ENCODE results near the gene SLC16A4.

DNA sequence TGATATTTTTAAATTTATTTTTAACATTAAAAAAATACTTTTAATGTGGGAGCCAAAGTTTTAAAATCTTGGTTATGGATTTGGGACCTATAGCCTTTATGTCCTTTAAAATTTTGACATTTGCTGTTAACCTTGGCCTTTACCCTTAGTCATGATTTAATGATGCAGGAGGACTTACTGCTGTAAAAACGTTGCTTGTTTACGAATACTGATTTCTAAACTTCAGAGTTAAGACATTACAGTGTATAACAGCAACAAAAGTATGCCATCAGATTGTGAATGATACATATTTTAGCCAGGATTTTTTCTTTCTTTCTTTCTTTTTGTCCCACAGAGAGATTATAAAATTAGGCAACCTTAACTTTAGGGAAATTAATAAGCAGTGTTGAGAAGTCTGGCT, 42.8 kb downstream of the SLC16A4 start:
- TF ChIP-seq POLR2A (IDR thresholded peaks at IDR 0.05) = no peak
- TF ChIP-seq, protein P1, sequence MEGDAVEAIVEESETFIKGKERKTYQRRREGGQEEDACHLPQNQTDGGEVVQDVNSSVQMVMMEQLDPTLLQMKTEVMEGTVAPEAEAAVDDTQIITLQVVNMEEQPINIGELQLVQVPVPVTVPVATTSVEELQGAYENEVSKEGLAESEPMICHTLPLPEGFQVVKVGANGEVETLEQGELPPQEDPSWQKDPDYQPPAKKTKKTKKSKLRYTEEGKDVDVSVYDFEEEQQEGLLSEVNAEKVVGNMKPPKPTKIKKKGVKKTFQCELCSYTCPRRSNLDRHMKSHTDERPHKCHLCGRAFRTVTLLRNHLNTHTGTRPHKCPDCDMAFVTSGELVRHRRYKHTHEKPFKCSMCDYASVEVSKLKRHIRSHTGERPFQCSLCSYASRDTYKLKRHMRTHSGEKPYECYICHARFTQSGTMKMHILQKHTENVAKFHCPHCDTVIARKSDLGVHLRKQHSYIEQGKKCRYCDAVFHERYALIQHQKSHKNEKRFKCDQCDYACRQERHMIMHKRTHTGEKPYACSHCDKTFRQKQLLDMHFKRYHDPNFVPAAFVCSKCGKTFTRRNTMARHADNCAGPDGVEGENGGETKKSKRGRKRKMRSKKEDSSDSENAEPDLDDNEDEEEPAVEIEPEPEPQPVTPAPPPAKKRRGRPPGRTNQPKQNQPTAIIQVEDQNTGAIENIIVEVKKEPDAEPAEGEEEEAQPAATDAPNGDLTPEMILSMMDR (IDR thresholded peaks at IDR 0.05) = no peak

All from body of pancreas (tissue), 4 donors.